Measurements from ENCODE around the gene BAIAP2L1. TPM values are rescaled to one million over a fixed set of nuclear protein-coding genes. Genes with fewer than 3 reads are reported as not detected.
"Not testable (repeated sequence)": the region's sequence is repeated elsewhere in the genome, so short reads cannot be mapped to it uniquely, and the experiment has no call there.

Gene BAIAP2L1
- total RNA-seq, 1 donor: under 0.01 TPM

DNA sequence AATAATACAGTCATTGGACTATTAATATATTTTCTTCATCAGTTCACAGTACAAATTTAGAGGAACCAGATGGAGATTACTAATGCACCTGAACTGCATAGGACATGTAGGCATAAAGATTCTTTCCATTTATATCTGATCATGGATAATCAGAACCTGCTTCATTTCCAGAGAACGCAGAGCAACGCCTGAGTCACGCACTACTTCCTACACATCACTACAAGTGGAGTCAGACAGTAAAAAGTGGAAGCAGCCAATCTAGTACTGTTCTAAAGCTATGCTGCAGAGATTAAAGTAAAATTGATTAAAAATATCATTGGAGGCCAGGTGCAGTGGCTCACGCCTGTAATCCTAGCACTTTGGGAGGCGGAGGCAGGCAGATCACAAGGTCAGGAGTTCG lies 76.1 kb downstream of the BAIAP2L1 start:
- no peak for DNase-seq (ENCODE audit: low read depth in 2 of 3, low spot score in 2 of 3)

DNA sequence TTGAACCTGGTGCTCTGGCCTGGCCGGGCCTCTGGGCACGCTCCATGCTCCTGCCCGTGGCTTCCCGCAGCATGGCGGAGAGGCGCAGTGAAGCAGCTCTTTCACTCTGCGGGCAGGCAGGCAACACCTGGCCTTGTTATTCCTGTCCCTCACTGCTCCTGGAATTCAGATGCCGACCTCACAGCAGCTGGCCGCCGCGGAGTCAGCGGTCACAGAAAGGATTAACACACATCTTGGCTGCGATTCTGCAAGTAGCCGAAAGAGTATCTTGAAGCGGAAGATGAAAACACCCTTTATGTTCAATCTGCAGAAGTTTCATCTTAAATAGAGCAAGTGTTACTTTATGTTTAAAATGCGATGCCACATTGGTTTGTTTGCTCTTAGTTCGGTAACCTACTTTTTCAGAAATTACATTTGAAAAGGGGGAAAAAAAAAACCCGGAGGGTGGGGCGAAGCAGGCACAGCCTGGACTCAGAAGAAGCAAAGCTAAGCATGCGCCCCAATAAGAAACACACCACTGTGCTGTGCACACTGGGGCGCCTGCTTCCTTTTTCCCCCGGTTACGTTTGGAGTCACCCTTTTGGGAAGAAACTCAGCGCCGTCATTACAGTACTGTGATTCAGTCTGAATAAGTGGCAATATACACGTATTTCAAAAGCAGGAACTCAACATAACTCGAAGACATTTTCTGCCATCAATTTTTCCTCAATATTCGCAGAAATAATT lies 77.1 kb downstream of the BAIAP2L1 start:
- no peak for DNase-seq (ENCODE audit: low read depth in 2 of 3, low spot score in 2 of 3)

DNA sequence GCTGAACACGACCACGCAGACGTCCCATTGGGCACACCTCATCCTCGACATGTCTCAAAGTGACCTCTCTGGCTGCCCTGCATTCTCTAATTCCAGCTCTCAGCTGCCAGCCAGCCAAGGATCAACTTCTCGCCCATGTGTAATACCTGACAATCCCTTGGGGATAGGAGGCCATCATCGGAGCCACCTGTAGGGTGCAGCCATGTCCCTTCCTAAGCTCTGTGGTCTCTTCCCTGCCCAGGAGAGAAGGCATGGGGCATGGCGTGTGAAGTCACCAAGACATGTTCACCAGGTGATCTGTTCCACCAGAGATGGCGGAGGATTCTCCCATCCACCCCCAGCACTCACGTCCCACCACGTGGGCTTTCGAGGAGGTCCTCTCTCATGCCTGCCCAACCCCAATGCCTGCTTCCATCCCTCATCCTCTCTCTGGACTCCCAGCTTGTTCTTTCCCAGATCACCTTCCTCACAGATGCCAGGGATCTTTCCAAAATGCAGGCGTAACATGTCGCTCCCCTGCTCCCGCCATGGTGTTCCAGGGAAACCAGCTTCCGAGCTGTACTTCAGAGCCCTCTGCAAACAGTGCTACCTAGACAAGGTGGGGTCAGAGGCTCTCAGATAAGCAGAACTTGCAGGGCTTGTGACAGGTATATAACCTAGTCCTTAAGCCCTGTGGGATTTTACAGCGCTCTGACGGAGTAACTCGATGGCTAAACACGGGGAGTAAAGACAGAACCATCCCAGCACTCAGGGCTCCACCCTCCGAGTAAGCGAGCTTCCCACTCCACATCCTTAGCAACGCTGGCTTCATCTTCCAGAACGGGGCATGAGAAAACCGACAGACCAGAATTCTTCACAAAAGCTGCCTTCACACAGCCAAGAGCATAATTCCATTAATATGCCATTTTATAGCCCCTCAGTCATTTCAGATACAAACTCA lies 78.3 kb downstream of the BAIAP2L1 start:
- no peak for DNase-seq (ENCODE audit: low read depth in 2 of 3, low spot score in 2 of 3)

DNA sequence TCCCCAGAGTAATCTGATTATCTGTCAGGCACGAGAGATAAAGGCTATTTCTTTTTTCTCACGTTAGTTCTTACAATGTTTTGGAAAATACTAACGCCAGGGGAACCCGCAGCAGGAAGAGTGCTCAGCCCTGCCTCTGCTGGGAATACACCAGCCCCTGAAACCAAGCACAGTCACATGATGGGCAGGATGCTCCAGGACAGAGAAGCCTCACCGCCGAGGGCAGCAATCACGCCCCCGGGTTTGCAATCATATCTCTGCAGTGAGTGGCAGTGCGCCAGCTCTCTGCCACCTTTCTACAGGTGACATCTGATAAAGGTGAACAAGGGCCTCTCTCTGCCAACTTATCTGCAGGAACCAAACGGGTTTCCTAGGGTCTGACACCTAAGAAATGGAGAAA lies 79.6 kb downstream of the BAIAP2L1 start:
- DNase-seq (ENCODE audit: low read depth in 2 of 3, low spot score in 2 of 3): no peak

DNA sequence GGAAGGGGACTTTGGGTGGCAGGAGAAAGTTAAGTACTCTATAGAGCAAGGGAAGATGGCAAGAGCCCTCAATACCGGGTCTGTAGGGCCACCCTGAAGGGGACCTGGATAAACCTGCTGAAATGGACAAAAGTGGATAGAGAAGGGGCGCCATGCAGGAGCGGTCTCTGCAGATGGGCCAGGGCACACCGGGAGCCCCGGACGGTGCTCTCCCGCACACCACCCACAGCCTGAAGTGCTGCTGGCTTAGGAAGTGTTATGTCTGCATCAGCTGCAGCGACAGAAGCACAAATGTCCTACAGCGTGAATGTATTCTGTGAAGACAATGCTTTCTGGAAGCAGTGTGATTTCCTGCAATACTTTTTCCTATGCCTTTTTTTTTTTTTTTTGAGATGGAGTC lies 81.7 kb downstream of the BAIAP2L1 start:
- DNase-seq (ENCODE audit: low read depth in 2 of 3, low spot score in 2 of 3): no peak

DNA sequence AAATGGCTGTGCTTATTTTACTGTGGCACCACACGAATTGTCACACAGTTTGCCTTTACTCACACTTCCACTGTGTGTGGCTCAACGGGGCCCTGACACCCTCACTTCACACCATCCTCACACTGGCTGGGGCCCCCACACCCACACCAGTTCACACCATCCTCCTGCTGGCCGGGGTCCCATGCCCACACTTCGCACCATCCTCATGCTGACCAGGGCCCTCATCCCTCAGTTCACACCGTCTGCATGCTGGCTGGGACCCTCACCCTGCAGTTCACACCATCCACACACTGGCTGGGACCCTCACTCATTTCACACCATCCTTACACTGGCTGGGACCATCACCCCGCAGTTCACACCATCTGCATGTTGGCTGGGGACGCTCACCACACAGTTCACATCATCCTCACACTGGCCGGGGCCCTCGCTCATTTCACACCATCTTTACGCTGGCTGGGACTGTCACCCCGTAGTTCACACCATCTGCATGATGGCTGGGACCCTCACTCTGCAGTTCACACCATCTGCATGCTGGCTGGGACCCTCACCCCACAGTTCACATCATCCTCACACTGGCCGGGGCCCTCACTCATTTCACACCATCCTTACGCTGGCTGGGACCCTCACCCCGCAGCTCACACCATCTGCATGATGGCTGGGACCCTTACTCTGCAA lies 83.4 kb downstream of the BAIAP2L1 start:
- DNase-seq (ENCODE audit: low read depth in 2 of 3, low spot score in 2 of 3): no peak

DNA sequence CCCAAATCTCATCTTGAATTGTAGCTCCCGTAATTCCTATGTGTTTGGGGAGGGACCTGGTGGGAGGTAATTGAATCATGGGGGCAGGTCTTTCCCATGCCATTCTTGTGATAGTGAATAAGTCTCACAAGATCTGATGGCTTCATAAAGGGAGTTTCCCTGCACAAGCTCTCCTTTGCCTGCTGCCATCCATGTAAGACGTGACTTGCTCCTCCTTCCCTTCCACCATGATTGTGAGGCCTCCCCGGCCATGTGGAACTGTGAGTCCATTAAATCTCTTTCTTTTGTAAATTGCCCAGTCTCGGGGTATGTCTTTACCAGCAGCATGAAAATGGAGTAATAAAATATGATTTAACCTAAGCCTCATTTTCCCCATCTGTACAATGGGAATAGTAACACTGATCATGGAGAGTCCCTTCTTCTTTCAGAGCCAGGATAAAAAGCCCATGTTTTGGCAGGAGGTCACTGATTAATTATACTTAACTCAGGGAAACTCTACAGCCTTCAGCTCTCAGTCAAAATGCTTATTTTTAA lies 84.8 kb downstream of the BAIAP2L1 start:
- not testable (repeated sequence) for DNase-seq (ENCODE audit: low read depth in 2 of 3, low spot score in 2 of 3)

DNA sequence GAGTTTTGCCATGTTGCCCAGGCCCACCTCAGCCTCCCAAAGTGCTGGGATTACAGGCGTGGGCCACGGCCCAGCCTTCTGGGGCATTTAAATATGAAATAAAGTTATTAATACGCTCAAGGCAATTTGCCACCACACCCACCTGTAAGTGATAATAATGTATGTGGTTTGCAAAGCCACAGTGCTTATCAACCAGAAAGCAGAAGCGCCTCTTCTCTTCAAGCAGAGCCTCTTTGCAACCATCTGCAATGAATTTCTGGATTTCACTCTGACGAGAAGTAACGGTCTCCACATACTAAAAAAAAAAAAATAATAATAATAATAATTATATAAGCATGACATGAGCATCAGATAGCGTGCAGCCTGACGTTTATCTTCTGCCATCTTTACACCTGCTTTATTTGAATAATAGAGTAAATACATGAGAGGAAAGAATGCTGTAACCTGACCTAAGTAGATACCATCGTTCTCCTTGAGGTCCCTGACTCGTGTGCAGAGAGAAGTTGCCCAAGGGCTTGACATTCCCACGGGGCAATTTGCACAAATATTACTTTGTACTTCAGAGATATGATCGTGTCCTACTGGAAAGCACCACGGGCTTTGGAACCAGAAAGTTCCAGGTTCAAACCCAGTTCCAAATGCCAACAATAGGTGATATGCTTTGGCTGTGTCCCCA lies 85.4 kb downstream of the BAIAP2L1 start:
- peak in 2 of 3 donors; percentile 10 to 20 for DNase-seq (ENCODE audit: low read depth in 2 of 3, low spot score in 2 of 3)

DNA sequence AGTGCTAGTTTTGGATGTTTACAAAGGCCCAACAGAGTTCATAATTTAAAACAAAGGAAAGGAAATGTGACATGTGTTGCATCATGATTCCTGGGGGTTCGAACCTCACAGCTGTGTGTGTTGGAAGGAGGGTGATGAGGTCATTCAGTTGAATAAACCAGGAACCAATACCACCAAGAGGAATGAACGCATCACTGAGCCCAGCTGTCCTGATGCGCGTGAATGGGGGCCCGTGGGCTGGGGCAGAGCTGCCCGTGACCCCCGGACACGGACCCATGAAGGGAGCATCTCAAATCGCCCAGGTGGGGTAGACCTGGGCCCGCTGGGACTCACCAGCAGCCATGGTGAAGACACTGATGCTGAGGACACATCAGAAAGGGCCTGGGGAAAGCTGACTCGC lies 86.4 kb downstream of the BAIAP2L1 start:
- no peak for DNase-seq (ENCODE audit: low read depth in 2 of 3, low spot score in 2 of 3)

DNA sequence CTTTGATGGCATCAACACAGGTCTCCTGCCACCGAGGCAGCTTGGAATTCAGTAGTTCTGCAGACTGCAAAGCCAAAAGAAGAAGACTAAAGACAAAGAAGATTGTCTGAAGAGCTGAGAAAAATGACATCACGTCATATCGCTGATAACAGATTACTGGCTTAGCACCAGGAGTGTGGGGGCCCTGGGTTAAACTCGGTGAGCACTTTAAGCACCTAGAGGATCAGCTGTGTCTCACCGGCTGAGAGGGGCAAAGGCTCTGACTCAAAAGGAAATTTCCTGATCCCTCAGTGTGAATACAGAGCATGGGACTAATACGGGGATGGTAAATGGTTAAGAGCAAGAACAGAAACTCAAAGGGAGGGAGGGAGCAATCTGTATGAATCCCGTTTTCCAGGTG lies 88.7 kb downstream of the BAIAP2L1 start:
- DNase-seq (ENCODE audit: low read depth in 2 of 3, low spot score in 2 of 3): no peak

DNA sequence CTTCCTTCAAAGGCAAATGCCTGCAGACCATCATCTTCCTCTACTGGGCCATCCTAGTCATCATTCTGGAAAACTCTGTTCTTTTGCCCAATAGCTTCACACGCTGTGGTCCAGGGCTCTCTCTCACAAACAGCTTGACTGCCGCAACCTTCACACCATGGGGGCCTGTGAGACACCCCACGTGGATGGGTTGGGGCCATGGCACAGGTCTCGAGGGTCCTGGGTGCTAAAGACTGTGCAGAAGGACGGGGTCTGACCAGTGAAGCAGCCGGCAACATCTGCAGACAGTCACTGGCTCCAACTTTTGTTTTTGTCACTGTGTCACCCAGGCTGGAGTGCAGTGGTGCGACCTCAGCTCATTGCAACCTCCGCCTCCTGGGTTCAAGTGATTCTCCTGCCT lies 91.3 kb downstream of the BAIAP2L1 start:
- DNase-seq (ENCODE audit: low read depth in 2 of 3, low spot score in 2 of 3): no peak

DNA sequence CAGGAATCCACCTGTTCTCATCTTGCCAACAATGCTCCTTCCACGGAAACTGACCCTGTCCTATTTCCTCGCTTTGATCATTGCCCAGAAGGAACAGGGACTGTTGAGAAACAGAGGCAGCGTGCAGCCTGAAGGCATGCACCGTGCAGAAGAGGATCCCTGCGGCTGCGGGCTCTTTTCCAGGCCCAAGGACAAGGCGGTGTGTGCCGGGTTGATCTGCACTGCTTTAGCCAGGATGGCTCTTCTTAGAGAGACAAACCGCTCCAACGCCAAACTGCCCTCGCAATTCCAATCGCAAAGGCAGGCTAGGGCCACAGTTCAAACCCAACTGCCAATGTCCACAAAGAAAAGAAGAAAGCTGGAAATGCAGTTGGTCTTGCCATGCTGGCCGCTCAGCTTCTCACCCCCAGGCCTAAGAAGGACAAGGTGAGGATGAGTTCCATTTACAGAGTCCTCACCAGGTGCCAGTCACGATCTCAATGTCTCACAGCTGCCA lies 92.9 kb downstream of the BAIAP2L1 start:
- no peak for DNase-seq (ENCODE audit: low read depth in 2 of 3, low spot score in 2 of 3)

DNA sequence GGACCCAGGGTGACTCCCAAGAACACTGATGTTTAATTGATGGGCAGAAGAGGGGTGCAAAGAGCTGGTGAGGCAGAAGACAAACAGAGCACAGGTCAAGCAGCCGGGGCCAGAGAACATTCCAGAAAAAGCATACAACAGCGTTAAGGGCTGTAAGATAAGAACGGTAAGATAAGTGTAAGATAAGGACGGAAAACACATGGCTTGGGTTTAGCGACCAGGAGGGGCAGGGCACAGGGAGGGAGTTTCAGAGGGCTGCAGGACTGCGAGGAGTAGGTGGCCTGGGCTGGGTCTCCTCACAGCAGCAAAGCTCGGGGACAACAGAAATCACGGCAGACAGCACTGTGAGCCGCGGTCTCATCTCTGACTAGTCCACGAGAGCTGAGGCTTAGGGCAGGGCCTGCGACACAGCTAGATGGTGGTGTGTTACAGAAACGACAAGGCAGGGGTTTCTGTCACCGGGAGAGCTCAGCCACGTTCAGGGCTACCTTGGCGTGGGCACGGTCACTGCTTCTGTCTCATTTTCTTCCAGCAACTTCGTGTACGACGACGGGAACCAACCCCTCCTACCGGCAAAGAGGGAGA lies 94.8 kb downstream of the BAIAP2L1 start:
- DNase-seq (ENCODE audit: low read depth in 2 of 3, low spot score in 2 of 3): no peak

DNA sequence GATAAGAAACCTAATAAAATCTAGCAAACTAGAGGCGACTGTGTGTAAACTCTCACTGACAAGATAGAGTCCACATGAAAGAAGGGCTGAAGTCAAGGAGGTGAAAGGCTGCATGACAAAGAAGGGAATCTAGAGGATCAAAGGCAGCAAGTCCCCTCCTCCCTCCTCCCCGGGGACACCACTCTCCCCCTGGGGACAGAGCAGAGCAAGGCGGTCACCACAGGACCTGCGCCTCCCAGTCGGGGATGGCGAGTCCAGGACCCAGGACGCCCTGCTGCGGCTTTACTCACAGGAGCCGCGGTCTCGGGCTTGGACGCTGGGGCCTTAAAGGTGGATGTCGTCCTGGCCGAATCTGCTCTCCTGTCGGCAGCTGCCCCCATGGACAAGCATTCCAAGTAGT lies 97.0 kb downstream of the BAIAP2L1 start:
- DNase-seq (ENCODE audit: low read depth in 2 of 3, low spot score in 2 of 3): no peak

DNA sequence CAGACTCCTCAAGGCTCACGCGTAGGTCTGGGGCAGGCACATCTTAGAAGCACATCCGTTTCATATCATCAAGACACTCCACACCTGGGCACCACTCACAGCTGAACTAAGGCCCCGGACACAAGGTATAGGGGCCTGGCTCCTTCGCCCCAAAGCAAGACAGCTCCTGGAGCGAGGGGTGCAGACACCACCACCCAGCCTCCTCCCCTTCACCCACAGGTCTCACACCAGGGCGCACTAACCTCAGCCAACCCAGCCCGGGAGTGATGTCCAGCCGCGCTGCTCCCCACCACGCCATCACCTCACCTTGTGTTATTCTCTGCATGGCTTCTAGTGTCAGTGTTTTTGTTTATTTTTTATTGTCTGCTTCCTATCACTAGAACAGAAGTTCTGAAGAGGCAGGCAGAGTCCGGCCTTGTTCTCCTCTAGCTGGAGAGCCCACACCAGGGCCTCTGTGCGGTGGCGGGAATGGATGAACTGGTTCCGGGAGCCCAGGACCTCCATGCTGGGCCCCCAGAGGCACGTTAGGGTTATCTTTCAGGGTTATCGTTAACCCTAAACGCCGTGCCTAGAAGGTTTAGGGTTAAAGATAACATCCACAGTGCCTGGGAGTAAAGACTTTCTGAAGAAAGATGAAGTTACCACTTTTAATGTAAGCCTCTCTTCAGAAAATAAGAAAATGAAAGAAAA lies 97.6 kb downstream of the BAIAP2L1 start:
- DNase-seq (ENCODE audit: low read depth in 2 of 3, low spot score in 2 of 3): no peak

DNA sequence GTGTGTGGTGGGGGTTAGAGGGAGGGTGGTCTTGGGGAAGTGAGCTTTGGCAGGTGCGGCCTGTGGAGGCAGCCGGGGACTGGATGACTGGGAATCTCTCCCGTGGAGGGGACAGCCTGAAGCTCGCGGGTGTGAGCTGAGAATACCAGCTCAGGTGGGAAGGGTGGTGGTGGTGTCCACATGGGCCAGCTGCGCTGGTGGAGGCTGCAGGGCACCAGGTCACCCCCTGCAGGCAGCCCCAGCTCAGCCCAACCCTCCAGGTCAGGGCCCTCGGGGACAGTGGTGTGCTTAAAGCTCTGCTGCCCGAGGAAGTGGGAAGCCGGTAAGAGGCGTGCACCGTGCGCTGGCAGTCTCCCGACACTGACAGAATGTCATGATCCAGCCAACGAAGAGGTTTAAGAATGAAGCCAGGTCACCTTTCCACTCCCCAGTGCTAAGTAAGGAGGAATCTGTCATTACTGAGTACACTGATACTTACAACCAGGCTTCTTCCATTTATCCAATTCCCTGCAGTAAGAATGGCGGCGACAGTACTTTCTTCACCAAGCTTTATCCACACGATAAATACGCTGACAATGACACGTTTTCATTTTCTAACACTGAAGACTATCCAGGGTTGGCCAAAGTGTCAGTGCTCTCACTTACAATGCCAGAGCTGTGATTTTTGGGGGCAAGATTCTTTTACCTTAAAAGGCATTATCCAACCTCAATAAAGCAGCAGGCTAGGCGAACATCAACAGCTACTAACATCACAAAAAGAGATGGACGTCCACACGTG lies 99.0 kb downstream of the BAIAP2L1 start:
- DNase-seq (ENCODE audit: low read depth in 2 of 3, low spot score in 2 of 3): no peak

DNA sequence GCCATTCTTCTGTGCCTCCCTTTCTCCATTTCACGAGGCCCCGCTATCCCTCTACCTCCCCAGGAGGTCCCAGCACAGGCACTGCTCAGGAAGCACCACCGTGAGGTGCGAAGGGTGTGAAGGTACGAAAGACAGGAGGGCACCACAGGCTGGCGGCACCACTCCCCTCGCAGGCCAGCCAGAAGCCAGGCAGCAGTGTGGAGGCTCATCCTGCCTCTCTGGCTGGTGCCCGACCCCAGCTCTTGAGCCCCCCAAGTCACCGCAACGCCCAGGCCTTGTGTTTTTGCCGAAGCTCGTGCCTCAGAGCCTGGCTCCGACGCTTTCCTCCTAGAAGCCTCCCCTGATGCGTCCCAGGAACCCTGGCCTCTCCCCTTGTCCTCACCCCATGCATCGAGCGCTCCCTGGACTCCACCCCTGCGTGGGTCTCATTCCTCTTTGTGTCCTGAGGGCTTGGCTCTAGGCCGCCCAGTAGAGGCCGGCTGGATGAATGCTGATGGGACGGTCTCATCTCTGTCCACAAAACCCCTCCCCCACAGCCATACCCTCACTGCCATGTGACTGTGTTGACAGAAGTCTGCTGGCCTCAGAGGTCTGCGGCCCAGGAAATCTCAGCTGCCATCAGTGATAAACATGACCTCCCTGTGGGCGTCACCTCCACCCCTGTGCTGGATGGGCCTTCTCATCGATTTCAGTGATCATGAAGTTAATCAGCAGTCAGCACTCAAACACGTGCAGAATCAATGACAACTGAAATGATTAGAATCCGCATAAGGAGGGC lies 100.1 kb downstream of the BAIAP2L1 start:
- DNase-seq (ENCODE audit: low read depth in 2 of 3, low spot score in 2 of 3): no peak
